A673 (cell line): ENCODE data around the gene CLASRP.

Experiments used
- CTCF ChIP-seq: fragments of 300-800, 200-600 bp; sonication (generic); conservative IDR thresholded peaks from 2 replicates; pipeline ENCODE4 v1.5.1; 2017; ENCODE audit warnings: low read depth, mild to moderate bottlenecking, antibody characterized with exemption, low read length, moderate library complexity, mixed read lengths
- EZH2 ChIP-seq: fragments of 200-600 bp; sonication (generic); IDR thresholded peaks from 2 replicates; pipeline ENCODE4 v1.6.1; 2017; ENCODE audit warnings: borderline replicate concordance, low read depth, mild to moderate bottlenecking, mixed read lengths, antibody characterized with exemption, low read length; ENCODE audit not compliant: poor library complexity, severe bottlenecking

GRCh38 chr19:45092747-45093678, 54.2 kb downstream of the CLASRP start, which contains the start of gene PPP1R37:
- TF ChIP-seq EZH2: no peak
- TF ChIP-seq CTCF: 0 out of 2 replicates have a peak, but pooled peaks have one; percentile 9
